Right lobe of liver (tissue), 4 donors: ENCODE results near the gene PANK2.

ENCODE experiments used
- POLR2A ChIP-seq: fragments of 450-650 bp; IDR thresholded peaks from one replicate; pipeline ENCODE4 v1.6.1; 2017; ENCODE audit warnings: antibody characterized with exemption, mild to moderate bottlenecking
- TF ChIP-seq, protein P1 (sequence below), 4 donors: fragments of 200-600 bp in 3 of 4; fragments of 450-650 bp in 1 of 4; IDR thresholded peaks; one replicate each; pipeline versions ENCODE4 v1.5.1 to v1.8.0; 2016 to 2022; ENCODE audit warnings: antibody characterized with exemption in 4 of 4, mild to moderate bottlenecking in 2 of 4
- donor health status: DM: no; HTN: no; CAD: no.
- donor health status: DM: no; HTN: no; CAD: no.
- donor health status: DM: no; HTN: yes; CAD: no.

DNA sequence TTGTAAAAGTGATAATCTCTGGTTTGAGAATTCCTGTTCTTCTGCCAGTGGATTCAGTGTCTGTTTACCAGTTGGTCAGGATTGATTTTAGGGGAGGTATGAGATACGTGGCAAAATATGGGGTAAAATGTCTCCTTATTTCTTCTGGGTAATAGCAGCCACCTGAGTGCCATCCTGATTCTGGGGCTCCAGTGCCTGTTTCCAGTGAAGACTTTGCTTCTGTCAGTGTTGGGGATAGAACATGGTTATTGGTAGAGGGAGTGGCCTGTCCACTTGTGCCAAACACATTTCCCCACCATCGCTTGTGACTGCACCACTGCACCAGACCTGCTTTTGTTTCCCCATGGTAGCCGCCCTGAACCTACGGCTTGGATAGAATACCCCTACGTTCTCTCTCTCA lies 15.7 kb downstream of the PANK2 start:
- TF ChIP-seq, protein P1, sequence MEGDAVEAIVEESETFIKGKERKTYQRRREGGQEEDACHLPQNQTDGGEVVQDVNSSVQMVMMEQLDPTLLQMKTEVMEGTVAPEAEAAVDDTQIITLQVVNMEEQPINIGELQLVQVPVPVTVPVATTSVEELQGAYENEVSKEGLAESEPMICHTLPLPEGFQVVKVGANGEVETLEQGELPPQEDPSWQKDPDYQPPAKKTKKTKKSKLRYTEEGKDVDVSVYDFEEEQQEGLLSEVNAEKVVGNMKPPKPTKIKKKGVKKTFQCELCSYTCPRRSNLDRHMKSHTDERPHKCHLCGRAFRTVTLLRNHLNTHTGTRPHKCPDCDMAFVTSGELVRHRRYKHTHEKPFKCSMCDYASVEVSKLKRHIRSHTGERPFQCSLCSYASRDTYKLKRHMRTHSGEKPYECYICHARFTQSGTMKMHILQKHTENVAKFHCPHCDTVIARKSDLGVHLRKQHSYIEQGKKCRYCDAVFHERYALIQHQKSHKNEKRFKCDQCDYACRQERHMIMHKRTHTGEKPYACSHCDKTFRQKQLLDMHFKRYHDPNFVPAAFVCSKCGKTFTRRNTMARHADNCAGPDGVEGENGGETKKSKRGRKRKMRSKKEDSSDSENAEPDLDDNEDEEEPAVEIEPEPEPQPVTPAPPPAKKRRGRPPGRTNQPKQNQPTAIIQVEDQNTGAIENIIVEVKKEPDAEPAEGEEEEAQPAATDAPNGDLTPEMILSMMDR (IDR thresholded peaks at IDR 0.05), result no peak
- TF ChIP-seq POLR2A, result no peak
